K562 (cell line): ENCODE measurements around the gene SHF. TPM values are rescaled to one million over a fixed set of nuclear protein-coding genes. Genes with fewer than 3 reads are reported as not detected.

ENCODE experiments used
- ATAC-seq: fragments of 200-7000 bp; cut with Tn5 transposase; 3 replicates; pipeline ENCODE4 v1.9.1; 2020; ENCODE audit warnings: moderate library complexity
- BruUV-seq: library from RNA; stranded (reverse); fragments of 400-500 nt; replicated peaks from 2 replicates; lab custom pipeline; 2021; lab: Mats Ljungman, UMichigan
- CTCF ChIA-PET: fragments of 300-600 bp; formaldehyde crosslinking; extraction: SDS; loops from one replicate; lab custom pipeline; 2021; ENCODE audit warnings: low intra/inter-chr PET ratio; lab: Yijun Ruan, JAX
- POLR2A ChIA-PET: fragments of 300-600, 350-650 bp; sonication (Branson Sonifier 250); formaldehyde crosslinking; extraction: SDS; loops from one replicate; lab custom pipeline; 2021; ENCODE audit warnings: antibody characterized with exemption, inconsistent platforms; lab: Yijun Ruan, JAX
- DNase-seq, 4 experiments: peaks; one replicate each; pipeline versions ENCODE4 v3.0.0 to v3.0.0-alpha.2; 2011 to 2018; ENCODE audit warnings: low spot score in 3 of 4, mixed read lengths in 3 of 4; ENCODE audit errors: extremely low read depth in 1 of 4
- FAIRE-seq: peaks from 2 replicates; lab custom pipeline; 2011; peaks lifted over from hg19 to GRCh38; lab: Jason Lieb, UNC
- H2AFZ ChIP-seq: 2 replicates; pipeline ENCODE4 v1.6.0; 2011; ENCODE audit warnings: low read depth, low read length, control low read depth, inconsistent platforms
- H3K27ac ChIP-seq: fragments of 200-600 bp; 3 replicates; pipeline ENCODE4 v1.8.0; 2011; ENCODE audit warnings: low read depth, mild to moderate bottlenecking, control low read depth, inconsistent platforms, low read length, moderate library complexity, mixed read lengths; ENCODE audit errors: extremely low read depth
- H3K27me3 ChIP-seq, 2 experiments: fragments of 300-600 bp in 1 of 2; 2 replicates in 1 of 2; 3 replicates in 1 of 2; pipeline versions ENCODE4 v1.6.0 to v1.8.0; 2011; ENCODE audit warnings: inconsistent platforms in 2 of 2, low read length in 2 of 2, mild to moderate bottlenecking in 1 of 2, mixed read lengths in 1 of 2, moderate library complexity in 1 of 2; ENCODE audit not compliant: control insufficient read depth in 2 of 2, insufficient read depth in 2 of 2
- H3K36me3 ChIP-seq: fragments of 300-600 bp; 3 replicates; pipeline ENCODE4 v1.8.0; 2011; ENCODE audit warnings: mild to moderate bottlenecking, low read length, inconsistent platforms; ENCODE audit not compliant: control insufficient read depth, insufficient read depth
- H3K4me1 ChIP-seq, 2 experiments: fragments of 200-600 bp in 1 of 2; replicated peaks in 1 of 2; 2 replicates in 1 of 2; 3 replicates in 1 of 2; pipeline versions ENCODE4 v1.5.1 to v1.8.0; 2011; ENCODE audit warnings: inconsistent platforms in 2 of 2, low read length in 2 of 2, mild to moderate bottlenecking in 1 of 2, mixed read lengths in 1 of 2, moderate library complexity in 1 of 2; ENCODE audit not compliant: control insufficient read depth in 2 of 2, insufficient read depth in 2 of 2
- H3K4me2 ChIP-seq: 2 replicates; pipeline ENCODE4 v1.6.1; 2011; ENCODE audit warnings: low read length, control low read depth, inconsistent platforms, mixed read lengths; ENCODE audit not compliant: insufficient read depth
- H3K4me3 ChIP-seq: fragments of 200-600 bp; sonication (generic), shearing (Covaris generic); 2 replicates; pipeline ENCODE4 v1.5.1; 2016; ENCODE audit warnings: control low read depth, inconsistent platforms
- H3K79me2 ChIP-seq: fragments of 200-600 bp; 3 replicates; pipeline ENCODE4 v1.8.0; 2011; ENCODE audit warnings: low read length, inconsistent platforms; ENCODE audit not compliant: control insufficient read depth, insufficient read depth
- H3K9ac ChIP-seq, 2 experiments: 2 replicates each; pipeline versions ENCODE4 v1.6.0 to v1.6.1; 2011; ENCODE audit warnings: low read depth in 2 of 2, low read length in 2 of 2, control low read depth in 1 of 2, inconsistent platforms in 1 of 2, mild to moderate bottlenecking in 1 of 2, mixed read lengths in 1 of 2; ENCODE audit not compliant: insufficient read depth in 1 of 2
- H3K9me1 ChIP-seq: one replicate; pipeline ENCODE4 v1.6.0; 2011; ENCODE audit warnings: inconsistent platforms, mild to moderate bottlenecking, low read length, moderate library complexity; ENCODE audit not compliant: control insufficient read depth, insufficient read depth
- H3K9me3 ChIP-seq: replicated peaks from 2 replicates; pipeline ENCODE4 v1.5.1; 2011; ENCODE audit warnings: low read depth, low read length, inconsistent platforms; ENCODE audit not compliant: control insufficient read depth, insufficient read depth
- H4K20me1 ChIP-seq: replicated peaks from 2 replicates; pipeline ENCODE4 v1.6.1; 2011; ENCODE audit warnings: low read length, inconsistent platforms, mixed read lengths; ENCODE audit not compliant: control insufficient read depth, insufficient read depth
- HBP1 ChIP-seq: fragments of 450-650 bp; formaldehyde crosslinking; IDR thresholded peaks from 2 replicates; pipeline ENCODE4 v1.4.0; 2022; ENCODE audit warnings: missing genetic modification characterization
- MCM7 ChIP-seq, 2 experiments: fragments of 450-650 bp; IDR thresholded peaks; 2 replicates each; pipeline ENCODE4 v1.6.1; 2016 to 2018
- PHF21A ChIP-seq: fragments of 450-650 bp; IDR thresholded peaks from 2 replicates; pipeline ENCODE4 v1.6.1; 2017; ENCODE audit warnings: low read depth, borderline replicate concordance
- REST ChIP-seq, 2 experiments: fragments of 450-650 bp; formaldehyde crosslinking in 1 of 2; IDR thresholded peaks; 2 replicates each; pipeline versions ENCODE4 v1.4.0 to v1.6.1; 2014 to 2020; ENCODE audit warnings: mild to moderate bottlenecking in 2 of 2, borderline replicate concordance in 1 of 2, low read depth in 1 of 2
- ZNF174 ChIP-seq: fragments of 250-450 bp; sonication (Bioruptor Pico); IDR thresholded peaks from 2 replicates; pipeline ENCODE4 v1.4.0; 2020; ENCODE audit warnings: mild to moderate bottlenecking
- WGBS: fragments of 100-300 bp; shearing (Covaris generic); methylation state at CpG from one replicate; pipeline ENCODE4 v1.1.6; 2016; ENCODE audit warnings: low coverage, mixed read lengths; ENCODE audit not compliant: insufficient coverage; ENCODE audit errors: missing lambda C conversion rate; 5-methylcytosine and 5-hydroxymethylcytosine counted together
- in situ Hi-C: fragments of 300-500 bp; cut with MboI; formaldehyde crosslinking; loops from 4 replicates; pipeline ENCODE4 v1.15.0; 2018; ENCODE audit warnings: inconsistent platforms, mixed read lengths
- intact Hi-C: fragments of 100-400 bp; cut with micrococcal nuclease; formaldehyde crosslinking; loops from 2 replicates; pipeline ENCODE4 v1.14.2; 2022
- polyA plus RNA-seq, 8 experiments: library from polyadenylated mRNA; depleted of rRNA in 4 of 8; stranded (reverse) in 5 of 8; unstranded in 3 of 8; fragments of >200 nt; fragmentation: Nextera tagmentation in 2 of 8; fragmentation: Illumina TruSeq in 1 of 8; extraction: Ambion mirVana in 2 of 8; extraction: Trizol in 1 of 8; gene quantifications; 2 replicates each; pipeline versions ENCODE4 v1.2.1 to v1.2.3, GENCODE V29; 2011 to 2014; ENCODE audit warnings: inconsistent platforms in 1 of 8, missing spikeins in 1 of 8
- total RNA-seq, 7 experiments: library from RNA; depleted of rRNA in 6 of 7; stranded (reverse); fragments of >200 nt in 6 of 7; fragmentation: Illumina TruSeq in 2 of 7; extraction: Trizol in 2 of 7; gene quantifications; 2 replicates each; pipeline versions ENCODE4 v1.2.1 to v1.2.3, GENCODE V29; 2011 to 2021; ENCODE audit warnings: low replicate concordance in 1 of 7
- TF ChIP-seq, protein P1 (sequence below): fragments of 250-450 bp; sonication (Bioruptor Pico); IDR thresholded peaks from 2 replicates; pipeline ENCODE4 v1.8.0; 2022; ENCODE audit warnings: moderate library complexity, mild to moderate bottlenecking, inconsistent platforms
- TF ChIP-seq, protein P2 (sequence below): fragments of 250-450 bp; sonication (Bioruptor Pico); IDR thresholded peaks from 2 replicates; pipeline ENCODE4 v1.4.0; 2020; ENCODE audit warnings: mild to moderate bottlenecking, moderate library complexity

The SHF gene
- total and polyA plus RNA-seq, 9 of the 15 experiments (the other 6 are each of a cell fraction or from before 2014, with no cell fraction given) = 0.51 to 2.2 (median 0.85) TPM; not detected in 2

GRCh38 chr15:45129651-45130129, 58.1 kb downstream of the SHF start, which contains the start of the genes DUOX1 and DUOXA1:
Gene DUOX1, plus strand, starts transcription at chr15:45129994. Its CDS starts 1,973 bp downstream, at chr15:45131967.
Gene DUOXA1, minus strand, starts transcription at chr15:45129879. Its CDS starts 6,865 bp downstream, at chr15:45123014.
- Histone ChIP-seq H2AFZ (no peak within 1 kb of the TSS), H3K27ac (no peak within 1 kb of the TSS), H3K9me3 (no peaks in the 10 kb centered on the region), H3K4me2 (no peak within 1 kb of the TSS), H4K20me1 (no peaks in the 10 kb centered on the region), H3K27me3 (peaks cover 28 to 50% of the 10 kb centered on the region in 2 experiments), H3K4me3 (no peak within 1 kb of the TSS), H3K9ac (peak within 1 kb of the TSS in 1 of 2 experiments; percentile 16; a peak in 1 of 4 replicates), H3K9me1 (no peaks in the 10 kb centered on the region), H3K4me1 (peaks cover 0 to 14% of the 10 kb centered on the region in 2 experiments; a peak in 2 of 5 replicates), H3K79me2 (no peaks in the 10 kb centered on the region), H3K36me3 (no peaks in the 10 kb centered on the region)
- in situ Hi-C loops = no loop called here
- peak; percentile 71 for ATAC-seq
- peak in 3 of 4 experiments; percentile 12 to 64 (median 64) for DNase-seq
- CTCF ChIA-PET = no interaction called here
- POLR2A ChIA-PET = no interaction called here
- WGBS = 8% methylated on average over 2 of the region's 46 CpGs
- BruUV-seq = no TSS peak
- intact Hi-C loops = no loop called here
- no peak for FAIRE-seq
- TF ChIP-seq, protein P1, sequence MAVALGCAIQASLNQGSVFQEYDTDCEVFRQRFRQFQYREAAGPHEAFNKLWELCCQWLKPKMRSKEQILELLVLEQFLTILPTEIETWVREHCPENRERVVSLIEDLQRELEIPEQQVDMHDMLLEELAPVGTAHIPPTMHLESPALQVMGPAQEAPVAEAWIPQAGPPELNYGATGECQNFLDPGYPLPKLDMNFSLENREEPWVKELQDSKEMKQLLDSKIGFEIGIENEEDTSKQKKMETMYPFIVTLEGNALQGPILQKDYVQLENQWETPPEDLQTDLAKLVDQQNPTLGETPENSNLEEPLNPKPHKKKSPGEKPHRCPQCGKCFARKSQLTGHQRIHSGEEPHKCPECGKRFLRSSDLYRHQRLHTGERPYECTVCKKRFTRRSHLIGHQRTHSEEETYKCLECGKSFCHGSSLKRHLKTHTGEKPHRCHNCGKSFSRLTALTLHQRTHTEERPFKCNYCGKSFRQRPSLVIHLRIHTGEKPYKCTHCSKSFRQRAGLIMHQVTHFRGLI (CRISPR knock-in tag) = no peak
- TF ChIP-seq ZNF174 (CRISPR knock-in tag) = no peak
- TF ChIP-seq REST (IDR thresholded peaks at IDR 0.05; ENCODE audit: borderline replicate concordance) = no peak
- no peak for TF ChIP-seq REST (CRISPR knock-in tag; IDR thresholded peaks at IDR 0.05; ENCODE audit: low read depth)
- TF ChIP-seq, protein P2, sequence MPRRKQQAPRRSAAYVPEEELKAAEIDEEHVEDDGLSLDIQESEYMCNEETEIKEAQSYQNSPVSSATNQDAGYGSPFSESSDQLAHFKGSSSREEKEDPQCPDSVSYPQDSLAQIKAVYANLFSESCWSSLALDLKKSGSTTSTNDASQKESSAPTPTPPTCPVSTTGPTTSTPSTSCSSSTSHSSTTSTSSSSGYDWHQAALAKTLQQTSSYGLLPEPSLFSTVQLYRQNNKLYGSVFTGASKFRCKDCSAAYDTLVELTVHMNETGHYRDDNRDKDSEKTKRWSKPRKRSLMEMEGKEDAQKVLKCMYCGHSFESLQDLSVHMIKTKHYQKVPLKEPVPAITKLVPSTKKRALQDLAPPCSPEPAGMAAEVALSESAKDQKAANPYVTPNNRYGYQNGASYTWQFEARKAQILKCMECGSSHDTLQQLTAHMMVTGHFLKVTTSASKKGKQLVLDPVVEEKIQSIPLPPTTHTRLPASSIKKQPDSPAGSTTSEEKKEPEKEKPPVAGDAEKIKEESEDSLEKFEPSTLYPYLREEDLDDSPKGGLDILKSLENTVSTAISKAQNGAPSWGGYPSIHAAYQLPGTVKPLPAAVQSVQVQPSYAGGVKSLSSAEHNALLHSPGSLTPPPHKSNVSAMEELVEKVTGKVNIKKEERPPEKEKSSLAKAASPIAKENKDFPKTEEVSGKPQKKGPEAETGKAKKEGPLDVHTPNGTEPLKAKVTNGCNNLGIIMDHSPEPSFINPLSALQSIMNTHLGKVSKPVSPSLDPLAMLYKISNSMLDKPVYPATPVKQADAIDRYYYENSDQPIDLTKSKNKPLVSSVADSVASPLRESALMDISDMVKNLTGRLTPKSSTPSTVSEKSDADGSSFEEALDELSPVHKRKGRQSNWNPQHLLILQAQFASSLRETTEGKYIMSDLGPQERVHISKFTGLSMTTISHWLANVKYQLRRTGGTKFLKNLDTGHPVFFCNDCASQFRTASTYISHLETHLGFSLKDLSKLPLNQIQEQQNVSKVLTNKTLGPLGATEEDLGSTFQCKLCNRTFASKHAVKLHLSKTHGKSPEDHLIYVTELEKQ = no peak
- TF ChIP-seq PHF21A = no peak
- TF ChIP-seq MCM7 (IDR thresholded peaks at IDR 0.05) = no peak
- TF ChIP-seq HBP1 (CRISPR knock-in tag) = no peak
